ENCODE data around the gene NHS.

NHS gene

GRCh38 chrX:17456526-17456925 lies 81.5 kb downstream of the NHS start:
- DNase-seq = no peak

GRCh38 chrX:17459008-17459611 lies 84.1 kb downstream of the NHS start:
- no peak for DNase-seq

GRCh38 chrX:17459661-17460060 lies 84.7 kb downstream of the NHS start:
- no peak for DNase-seq

GRCh38 chrX:17462881-17463280 lies 87.9 kb downstream of the NHS start:
- no peak for DNase-seq

GRCh38 chrX:17464194-17464593 lies 89.2 kb downstream of the NHS start:
- no peak for DNase-seq

GRCh38 chrX:17465201-17465600 lies 90.2 kb downstream of the NHS start:
- no peak for DNase-seq

GRCh38 chrX:17465802-17466201 lies 90.8 kb downstream of the NHS start:
- DNase-seq = no peak

- no peak for DNase-seq
These were observed 95.1 kb downstream of the NHS start for GRCh38 chrX:17470136-17470535.

- DNase-seq = no peak
These were observed 96.1 kb downstream of the NHS start for GRCh38 chrX:17471121-17471520.

GRCh38 chrX:17471861-17472260 lies 96.9 kb downstream of the NHS start:
- DNase-seq = no peak

GRCh38 chrX:17472424-17472823 lies 97.4 kb downstream of the NHS start:
- no peak for DNase-seq

- no peak for DNase-seq
These were observed 98.0 kb downstream of the NHS start for GRCh38 chrX:17473021-17473420.

GRCh38 chrX:17474892-17475291 lies 99.9 kb downstream of the NHS start:
- DNase-seq = no peak

- no peak for DNase-seq
These were observed 100.6 kb downstream of the NHS start for GRCh38 chrX:17475449-17476217.

GRCh38 chrX:17476411-17476810 lies 101.4 kb downstream of the NHS start:
- no peak for DNase-seq

- no peak for DNase-seq
These were observed 106.1 kb downstream of the NHS start for GRCh38 chrX:17481086-17481485.

GRCh38 chrX:17484592-17484991 lies 109.6 kb downstream of the NHS start:
- no peak for DNase-seq

- no peak for DNase-seq
These were observed 110.4 kb downstream of the NHS start for GRCh38 chrX:17485391-17485790.

GRCh38 chrX:17488036-17488435 lies 113.0 kb downstream of the NHS start:
- no peak for DNase-seq

- no peak for DNase-seq
These were observed 119.2 kb downstream of the NHS start for GRCh38 chrX:17494216-17494615.

GRCh38 chrX:17495052-17495451 lies 120.1 kb downstream of the NHS start:
- DNase-seq = no peak

- no peak for DNase-seq
These were observed 121.4 kb downstream of the NHS start for GRCh38 chrX:17496407-17496806.

GRCh38 chrX:17497193-17497592 lies 122.2 kb downstream of the NHS start:
- DNase-seq = no peak

GRCh38 chrX:17499512-17499911 lies 124.5 kb downstream of the NHS start:
- no peak for DNase-seq

- no peak for DNase-seq
These were observed 125.2 kb downstream of the NHS start for GRCh38 chrX:17500145-17500579.

Data from GOT3 (cell line).